Activated CD8-positive, alpha-beta T cell treated with anti-CD3 and anti-CD28 coated beads for 36 hours (primary cell): ENCODE measurements around the gene ACTN1. TPM values are rescaled to one million over a fixed set of nuclear protein-coding genes. Genes with fewer than 3 reads are reported as not detected.

Source experiments
- ATAC-seq: fragments of 200-7000 bp; cut with Tn5 transposase; one replicate; pipeline ENCODE4 v1.10.0; 2021; ENCODE audit warnings: mild to moderate bottlenecking, moderate library complexity
- CTCF ChIA-PET: fragments of 350-600 bp; sonication (Branson Sonifier 250); formaldehyde crosslinking; loops from one replicate; lab custom pipeline; 2021; ENCODE audit warnings: antibody characterized with exemption; lab: Charles Lee
- POLR2A ChIA-PET: fragments of 350-600 bp; sonication (Branson Sonifier 250); formaldehyde crosslinking; loops from one replicate; lab custom pipeline; 2021; ENCODE audit warnings: antibody characterized with exemption; lab: Charles Lee
- DNase-seq: peaks from one replicate; pipeline ENCODE4 v3.0.0-alpha.2; 2020
- H3K27ac Mint-ChIP-seq: one replicate; pipeline ENCODE4 v1.8.0; 2021; ENCODE audit warnings: mild to moderate bottlenecking, mixed read lengths
- H3K27me3 Mint-ChIP-seq: one replicate; pipeline ENCODE4 v1.8.0; 2021; ENCODE audit warnings: mixed read lengths
- H3K36me3 Mint-ChIP-seq: one replicate; pipeline ENCODE4 v1.8.0; 2021; ENCODE audit warnings: low read depth, mixed read lengths
- H3K4me1 Mint-ChIP-seq: one replicate; pipeline ENCODE4 v1.8.0; 2021; ENCODE audit warnings: low read depth, mixed read lengths
- H3K4me3 Mint-ChIP-seq: one replicate; pipeline ENCODE4 v1.8.0; 2021; ENCODE audit warnings: mild to moderate bottlenecking, moderate library complexity, mixed read lengths
- H3K9me3 Mint-ChIP-seq: one replicate; pipeline ENCODE4 v1.8.0; 2021; ENCODE audit warnings: mixed read lengths
- intact Hi-C: fragments of 100-400 bp; cut with micrococcal nuclease; formaldehyde crosslinking; loops from one replicate; pipeline ENCODE4 v1.10.0; 2022
- total RNA-seq, 2 experiments: library from RNA; stranded (reverse); gene quantifications; one replicate each; pipeline ENCODE4 v1.2.3, GENCODE V29; 2021
- TF ChIP-seq, protein P1 (sequence below): fragments of 200-600 bp; IDR thresholded peaks from one replicate; pipeline ENCODE4 v1.8.0; 2022; ENCODE audit warnings: antibody characterized with exemption, mild to moderate bottlenecking

The ACTN1 gene
- total RNA-seq, 2 experiments from 2014 or later: 214 TPM

GRCh38 chr14:68846466-68846865 is 132.6 kb downstream of the ACTN1 start:
- DNase-seq: no peak
- peaks cover 24% of the 10 kb centered on the region for H3K4me1 Mint-ChIP-seq
- intact Hi-C loops: no loop called here
- TF ChIP-seq, protein P1, sequence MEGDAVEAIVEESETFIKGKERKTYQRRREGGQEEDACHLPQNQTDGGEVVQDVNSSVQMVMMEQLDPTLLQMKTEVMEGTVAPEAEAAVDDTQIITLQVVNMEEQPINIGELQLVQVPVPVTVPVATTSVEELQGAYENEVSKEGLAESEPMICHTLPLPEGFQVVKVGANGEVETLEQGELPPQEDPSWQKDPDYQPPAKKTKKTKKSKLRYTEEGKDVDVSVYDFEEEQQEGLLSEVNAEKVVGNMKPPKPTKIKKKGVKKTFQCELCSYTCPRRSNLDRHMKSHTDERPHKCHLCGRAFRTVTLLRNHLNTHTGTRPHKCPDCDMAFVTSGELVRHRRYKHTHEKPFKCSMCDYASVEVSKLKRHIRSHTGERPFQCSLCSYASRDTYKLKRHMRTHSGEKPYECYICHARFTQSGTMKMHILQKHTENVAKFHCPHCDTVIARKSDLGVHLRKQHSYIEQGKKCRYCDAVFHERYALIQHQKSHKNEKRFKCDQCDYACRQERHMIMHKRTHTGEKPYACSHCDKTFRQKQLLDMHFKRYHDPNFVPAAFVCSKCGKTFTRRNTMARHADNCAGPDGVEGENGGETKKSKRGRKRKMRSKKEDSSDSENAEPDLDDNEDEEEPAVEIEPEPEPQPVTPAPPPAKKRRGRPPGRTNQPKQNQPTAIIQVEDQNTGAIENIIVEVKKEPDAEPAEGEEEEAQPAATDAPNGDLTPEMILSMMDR: no peak
- H3K36me3 Mint-ChIP-seq: no peaks in the 10 kb centered on the region
- H3K27ac Mint-ChIP-seq: no peak overlapping the region
- no peaks in the 10 kb centered on the region for H3K9me3 Mint-ChIP-seq
- POLR2A ChIA-PET: no interaction called here
- CTCF ChIA-PET: no interaction called here
- no peak for ATAC-seq
- no peak overlapping the region for H3K4me3 Mint-ChIP-seq
- no peaks in the 10 kb centered on the region for H3K27me3 Mint-ChIP-seq

DNA sequence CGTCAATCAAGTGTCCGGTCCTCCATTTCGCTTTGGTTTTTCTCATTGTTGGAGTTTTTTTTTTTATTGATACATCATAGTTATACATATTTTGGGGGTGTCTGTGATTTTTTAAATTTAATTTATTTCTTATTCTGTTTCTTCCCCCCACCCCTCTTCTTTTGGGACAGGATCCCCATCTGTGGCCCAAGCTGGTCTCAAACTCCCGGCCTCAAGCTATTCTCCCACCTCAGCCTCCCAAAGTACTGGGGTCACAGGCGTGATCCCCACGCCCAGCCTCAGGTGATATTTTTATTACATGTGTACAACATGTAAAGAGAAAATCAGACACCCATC is 134.9 kb downstream of the ACTN1 start:
- ChIA-PET POLR2A (interaction anchor here (0.9 to 1.2 kb wide), 2 partner anchors 28 to 55 kb away, joined by 3 to 4 read pairs; no protein-coding TSS in a partner anchor), CTCF (interaction anchor here (0.6 to 5.9 kb wide), 69 partner anchors 9 to 1393 kb away, joined by 3 to 68 read pairs (median 4); no protein-coding TSS in a partner anchor)
- peaks cover 2% of the 10 kb centered on the region for H3K9me3 Mint-ChIP-seq
- no peaks in the 10 kb centered on the region for H3K27me3 Mint-ChIP-seq
- intact Hi-C loops: no loop called here
- H3K27ac Mint-ChIP-seq: peak overlapping the region; percentile 63
- H3K4me1 Mint-ChIP-seq: peaks cover 39% of the 10 kb centered on the region
- H3K36me3 Mint-ChIP-seq: no peaks in the 10 kb centered on the region
- no peak overlapping the region for H3K4me3 Mint-ChIP-seq
- TF ChIP-seq, protein P1: peak; percentile 55
- ATAC-seq: no peak
- no peak for DNase-seq

DNA sequence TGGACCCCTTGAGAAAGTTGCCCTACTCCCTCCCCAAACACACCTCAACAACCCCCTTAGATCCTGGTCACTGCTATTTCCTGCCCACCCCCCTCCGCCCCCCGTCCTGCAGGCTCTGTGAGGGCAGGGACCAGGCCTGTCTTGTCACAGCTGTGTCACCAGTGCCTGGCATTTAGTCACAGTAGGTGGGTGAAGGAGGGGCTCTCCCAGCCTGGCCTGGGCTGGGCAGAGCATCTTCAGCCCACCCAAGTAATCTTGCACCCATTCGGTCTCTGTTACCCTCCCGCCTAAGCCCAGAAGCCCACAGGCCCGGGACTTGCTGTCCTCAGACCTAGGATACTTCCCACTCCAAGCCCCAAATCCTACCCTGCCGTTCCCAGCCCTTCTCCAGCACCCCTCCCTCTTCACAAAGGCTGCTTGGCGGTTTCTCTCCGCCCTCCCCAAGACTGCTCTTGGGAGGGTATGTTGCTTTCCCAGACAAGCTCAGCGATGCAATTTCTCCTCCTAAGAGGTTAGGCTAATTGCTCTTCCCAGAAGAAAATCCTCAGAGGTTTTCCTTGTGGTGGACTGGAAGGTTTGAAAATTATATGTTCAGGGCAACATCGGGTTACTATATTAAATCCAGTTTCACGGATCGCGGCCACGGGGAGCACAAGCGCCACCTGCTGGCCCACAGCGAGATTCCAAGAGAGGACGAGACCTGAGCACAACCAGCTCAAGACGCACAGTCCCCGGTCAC is 135.5 kb downstream of the ACTN1 start:
- Mint-ChIP-seq H3K27me3 (no peaks in the 10 kb centered on the region), H3K4me1 (peaks cover 39% of the 10 kb centered on the region), H3K27ac (peak overlapping the region; percentile 63), H3K4me3 (peak overlapping the region; percentile 22), H3K36me3 (no peaks in the 10 kb centered on the region), H3K9me3 (peaks cover 2% of the 10 kb centered on the region)
- CTCF ChIA-PET: interaction anchor here (0.6 to 5.9 kb wide), 73 partner anchors 9 to 1393 kb away, joined by 3 to 68 read pairs (median 4); no protein-coding TSS in a partner anchor
- DNase-seq: peak; percentile 87
- intact Hi-C loops: no loop called here
- POLR2A ChIA-PET: interaction anchor here (0.6 to 1.2 kb wide), 3 partner anchors 27 to 904 kb away, joined by 3 to 4 read pairs (median 3); no protein-coding TSS in a partner anchor
- TF ChIP-seq, protein P1: peak; percentile 91
- peak; percentile 71 for ATAC-seq

DNA sequence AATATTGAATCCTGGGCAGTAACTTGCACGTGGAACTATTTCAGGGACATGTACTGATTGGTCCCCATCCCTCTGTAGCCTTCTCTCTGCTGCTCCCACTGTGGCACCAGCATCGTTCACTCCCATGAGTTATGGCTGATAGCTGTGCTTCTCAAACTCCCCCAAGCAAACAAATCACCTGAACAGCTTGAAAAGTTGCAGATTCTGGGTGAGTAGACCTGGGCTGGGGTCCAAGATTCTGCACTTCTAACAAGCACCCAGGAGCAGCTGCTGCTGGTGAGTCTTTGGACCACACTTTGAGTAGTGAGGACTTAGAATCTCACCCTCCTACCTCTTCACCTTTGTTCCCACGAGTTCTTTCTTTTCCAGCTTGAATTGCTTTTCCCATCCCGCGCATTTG is 136.8 kb downstream of the ACTN1 start:
- H3K36me3 Mint-ChIP-seq: peaks cover 2% of the 10 kb centered on the region
- H3K4me1 Mint-ChIP-seq: peaks cover 39% of the 10 kb centered on the region
- DNase-seq (no peak), ATAC-seq (no peak)
- H3K9me3 Mint-ChIP-seq: peaks cover 2% of the 10 kb centered on the region
- TF ChIP-seq, protein P1: no peak
- no peaks in the 10 kb centered on the region for H3K27me3 Mint-ChIP-seq
- H3K27ac Mint-ChIP-seq: peak overlapping the region; percentile 86
- H3K4me3 Mint-ChIP-seq: no peak overlapping the region
- CTCF ChIA-PET: interaction anchor here (1.1 to 5.9 kb wide), 6 partner anchors 17 to 898 kb away, joined by 3 to 68 read pairs (median 16); no protein-coding TSS in a partner anchor
- intact Hi-C loops: no loop called here
- POLR2A ChIA-PET: no interaction called here
